Ishikawa (cell line): ENCODE data around the gene CDH2.

ENCODE experiments used
- CEBPB ChIP-seq: IDR thresholded peaks from 2 replicates; pipeline ENCODE4 v1.6.1; 2012
- CREB1 ChIP-seq: IDR thresholded peaks from 2 replicates; pipeline ENCODE4 v1.6.1; 2012; ENCODE audit warnings: low read depth
- EGR1 ChIP-seq: IDR thresholded peaks from 2 replicates; pipeline ENCODE4 v1.6.1; 2012
- EP300 ChIP-seq: IDR thresholded peaks from 2 replicates; pipeline ENCODE4 v1.6.1; 2012; ENCODE audit warnings: borderline replicate concordance
- FOXM1 ChIP-seq: IDR thresholded peaks from 2 replicates; pipeline ENCODE4 v1.6.1; 2012; ENCODE audit warnings: low read depth, borderline replicate concordance
- NFIC ChIP-seq: IDR thresholded peaks from 2 replicates; pipeline ENCODE4 v1.6.1; 2012
- RAD21 ChIP-seq: IDR thresholded peaks from 2 replicates; pipeline ENCODE4 v1.6.1; 2012; ENCODE audit warnings: low read depth
- TAF1 ChIP-seq: IDR thresholded peaks from 2 replicates; pipeline ENCODE4 v1.6.1; 2012; ENCODE audit warnings: low read depth, mild to moderate bottlenecking
- TCF12 ChIP-seq: IDR thresholded peaks from 2 replicates; pipeline ENCODE4 v1.6.1; 2012; ENCODE audit warnings: low read depth
- TEAD4 ChIP-seq: IDR thresholded peaks from 2 replicates; pipeline ENCODE4 v1.6.1; 2012
- YY1 ChIP-seq: IDR thresholded peaks from 2 replicates; pipeline ENCODE4 v1.6.1; 2012; ENCODE audit warnings: low read depth
- ZBTB7A ChIP-seq: IDR thresholded peaks from 2 replicates; pipeline ENCODE4 v1.6.1; 2012; ENCODE audit warnings: low read depth
- TF ChIP-seq, protein P1 (sequence below): IDR thresholded peaks from 2 replicates; pipeline ENCODE4 v1.6.1; 2012
- TF ChIP-seq, protein P2 (sequence below): IDR thresholded peaks from 2 replicates; pipeline ENCODE4 v1.6.1; 2012
- TF ChIP-seq, protein P3 (sequence below): IDR thresholded peaks from 2 replicates; pipeline ENCODE4 v1.6.1; 2012; ENCODE audit warnings: low read depth, mild to moderate bottlenecking

CDH2 gene

DNA sequence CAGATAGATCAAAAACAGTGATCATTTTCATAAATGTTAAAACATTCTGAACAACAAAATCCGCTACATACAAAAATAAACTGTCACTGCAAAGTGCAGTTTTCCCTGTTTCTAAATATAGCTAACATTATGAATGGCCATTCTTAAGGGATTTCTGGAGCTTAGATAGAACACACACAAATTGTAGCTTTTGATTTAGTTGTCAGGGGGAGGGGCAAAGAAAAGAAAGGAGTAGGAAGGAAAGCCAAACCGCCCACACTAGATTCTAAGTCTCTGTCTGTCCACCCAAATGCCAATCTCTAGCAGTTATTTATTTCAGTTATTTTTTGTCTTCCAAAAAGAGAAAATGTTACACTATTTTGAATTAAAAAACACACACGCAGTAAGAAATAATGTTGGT, 182.4 kb downstream of the CDH2 start:
- TF ChIP-seq TCF12: no peak
- TF ChIP-seq ZBTB7A: no peak
- no peak for TF ChIP-seq YY1
- TF ChIP-seq EP300: no peak

DNA sequence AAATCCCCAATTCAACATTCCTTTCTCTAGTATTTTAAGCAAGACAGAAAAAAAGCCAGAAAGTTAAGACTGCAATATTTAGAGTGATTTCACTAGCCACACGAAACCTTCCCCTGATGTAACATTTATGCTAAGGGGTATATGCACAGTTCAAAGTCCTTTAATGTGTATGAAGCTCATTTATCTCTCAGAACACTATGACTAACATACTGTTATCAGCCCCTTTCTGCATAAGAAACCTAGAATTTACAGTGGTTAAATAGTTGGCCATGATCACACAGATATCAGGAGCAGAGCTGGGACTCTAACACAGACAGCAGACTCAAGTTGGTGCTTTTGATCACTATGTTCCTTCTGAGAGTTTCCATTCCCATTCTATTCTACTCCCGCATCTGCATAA, 185.5 kb downstream of the CDH2 start:
- TF ChIP-seq CEBPB (no peak), TCF12 (no peak), TEAD4 (no peak), ZBTB7A (no peak), TAF1 (no peak), RAD21 (no peak), NFIC (no peak), FOXM1 (no peak), CREB1 (no peak), YY1 (no peak), EGR1 (no peak), EP300 (no peak)
- TF ChIP-seq, protein P1, sequence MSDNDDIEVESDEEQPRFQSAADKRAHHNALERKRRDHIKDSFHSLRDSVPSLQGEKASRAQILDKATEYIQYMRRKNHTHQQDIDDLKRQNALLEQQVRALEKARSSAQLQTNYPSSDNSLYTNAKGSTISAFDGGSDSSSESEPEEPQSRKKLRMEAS: no peak
- TF ChIP-seq, protein P2, sequence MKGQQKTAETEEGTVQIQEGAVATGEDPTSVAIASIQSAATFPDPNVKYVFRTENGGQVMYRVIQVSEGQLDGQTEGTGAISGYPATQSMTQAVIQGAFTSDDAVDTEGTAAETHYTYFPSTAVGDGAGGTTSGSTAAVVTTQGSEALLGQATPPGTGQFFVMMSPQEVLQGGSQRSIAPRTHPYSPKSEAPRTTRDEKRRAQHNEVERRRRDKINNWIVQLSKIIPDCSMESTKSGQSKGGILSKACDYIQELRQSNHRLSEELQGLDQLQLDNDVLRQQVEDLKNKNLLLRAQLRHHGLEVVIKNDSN: no peak
- TF ChIP-seq, protein P3, sequence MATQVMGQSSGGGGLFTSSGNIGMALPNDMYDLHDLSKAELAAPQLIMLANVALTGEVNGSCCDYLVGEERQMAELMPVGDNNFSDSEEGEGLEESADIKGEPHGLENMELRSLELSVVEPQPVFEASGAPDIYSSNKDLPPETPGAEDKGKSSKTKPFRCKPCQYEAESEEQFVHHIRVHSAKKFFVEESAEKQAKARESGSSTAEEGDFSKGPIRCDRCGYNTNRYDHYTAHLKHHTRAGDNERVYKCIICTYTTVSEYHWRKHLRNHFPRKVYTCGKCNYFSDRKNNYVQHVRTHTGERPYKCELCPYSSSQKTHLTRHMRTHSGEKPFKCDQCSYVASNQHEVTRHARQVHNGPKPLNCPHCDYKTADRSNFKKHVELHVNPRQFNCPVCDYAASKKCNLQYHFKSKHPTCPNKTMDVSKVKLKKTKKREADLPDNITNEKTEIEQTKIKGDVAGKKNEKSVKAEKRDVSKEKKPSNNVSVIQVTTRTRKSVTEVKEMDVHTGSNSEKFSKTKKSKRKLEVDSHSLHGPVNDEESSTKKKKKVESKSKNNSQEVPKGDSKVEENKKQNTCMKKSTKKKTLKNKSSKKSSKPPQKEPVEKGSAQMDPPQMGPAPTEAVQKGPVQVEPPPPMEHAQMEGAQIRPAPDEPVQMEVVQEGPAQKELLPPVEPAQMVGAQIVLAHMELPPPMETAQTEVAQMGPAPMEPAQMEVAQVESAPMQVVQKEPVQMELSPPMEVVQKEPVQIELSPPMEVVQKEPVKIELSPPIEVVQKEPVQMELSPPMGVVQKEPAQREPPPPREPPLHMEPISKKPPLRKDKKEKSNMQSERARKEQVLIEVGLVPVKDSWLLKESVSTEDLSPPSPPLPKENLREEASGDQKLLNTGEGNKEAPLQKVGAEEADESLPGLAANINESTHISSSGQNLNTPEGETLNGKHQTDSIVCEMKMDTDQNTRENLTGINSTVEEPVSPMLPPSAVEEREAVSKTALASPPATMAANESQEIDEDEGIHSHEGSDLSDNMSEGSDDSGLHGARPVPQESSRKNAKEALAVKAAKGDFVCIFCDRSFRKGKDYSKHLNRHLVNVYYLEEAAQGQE: no peak

DNA sequence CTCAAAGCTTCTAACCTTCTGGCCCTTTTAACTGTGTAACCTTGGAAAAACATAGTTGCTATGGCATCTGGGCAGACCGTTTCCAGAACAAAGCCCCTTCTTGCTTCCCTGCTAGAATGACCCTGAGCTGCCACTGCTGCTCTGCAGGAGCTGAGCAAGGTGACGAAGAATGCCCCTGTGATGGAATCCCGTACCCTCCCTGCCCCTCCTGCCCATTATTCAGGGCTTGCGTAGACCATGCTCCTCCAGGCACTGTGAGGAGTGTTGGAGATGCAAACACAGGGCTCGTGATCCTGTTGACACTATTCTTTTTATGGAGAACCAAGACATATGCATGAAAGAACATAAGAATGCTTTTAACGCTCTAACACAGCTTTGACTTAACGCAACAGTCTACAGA, 191.1 kb downstream of the CDH2 start:
- no peak for TF ChIP-seq TAF1
- TF ChIP-seq YY1: no peak
- TF ChIP-seq RAD21: no peak

DNA sequence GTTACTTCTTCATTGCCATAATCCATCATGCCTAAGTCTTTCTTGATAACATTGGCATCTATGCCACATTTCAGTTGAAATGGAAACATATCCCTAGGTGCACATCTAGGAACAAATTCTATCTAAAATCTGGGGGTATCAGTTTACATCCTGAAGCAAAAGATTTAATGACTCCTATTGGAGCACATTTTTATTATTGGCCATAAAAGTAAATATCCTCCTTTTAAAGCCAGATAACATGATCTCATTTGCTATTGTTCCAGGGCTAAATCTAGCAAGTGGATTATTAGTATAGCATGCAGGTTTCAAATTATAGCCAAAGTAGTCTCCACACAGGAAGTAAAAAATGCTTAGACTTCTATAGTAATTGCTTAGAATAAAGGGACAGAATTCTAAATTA, 193.2 kb downstream of the CDH2 start:
- TF ChIP-seq EP300 (no peak), TCF12 (no peak), TEAD4 (no peak), EGR1 (no peak), YY1 (no peak), CREB1 (no peak), TAF1 (no peak), CEBPB (no peak), ZBTB7A (no peak), NFIC (no peak), FOXM1 (no peak), RAD21 (no peak)
- TF ChIP-seq, protein P3: no peak
- TF ChIP-seq, protein P1: no peak
- TF ChIP-seq, protein P2: no peak

DNA sequence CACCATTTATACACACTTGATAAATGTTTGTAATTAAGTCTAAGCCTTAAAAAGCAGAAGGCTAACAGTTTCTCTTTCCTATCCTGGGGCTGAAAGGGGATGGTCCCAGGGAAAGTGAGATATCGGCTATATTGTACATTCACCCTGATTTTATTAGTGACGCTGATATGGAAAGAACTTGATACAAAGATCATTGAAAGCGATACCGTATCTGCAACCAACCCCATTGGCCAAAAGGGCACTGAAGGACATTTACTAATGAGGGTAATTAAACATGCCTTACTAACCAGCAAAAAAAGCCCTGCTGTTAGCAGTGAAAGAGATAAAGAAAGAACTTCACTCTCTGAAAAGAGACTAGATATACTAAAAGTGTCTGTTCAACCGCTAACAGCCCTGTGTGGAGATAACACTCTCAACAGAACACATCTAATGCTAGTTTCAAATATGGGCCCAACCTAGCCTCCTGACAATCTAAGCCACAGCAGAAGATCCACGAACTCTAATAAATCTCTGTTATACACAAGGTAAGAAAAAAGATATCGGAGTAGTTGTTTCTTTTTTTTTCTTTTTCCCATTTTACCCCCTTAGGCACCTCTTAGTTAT, 200.0 kb downstream of the CDH2 start:
- TF ChIP-seq EGR1 (no peak), CREB1 (no peak), ZBTB7A (no peak), YY1 (no peak), FOXM1 (no peak), TCF12 (no peak), CEBPB (no peak), TEAD4 (no peak), TAF1 (no peak), RAD21 (no peak), NFIC (no peak), EP300 (no peak)
- TF ChIP-seq, protein P3: no peak
- TF ChIP-seq, protein P1: no peak
- TF ChIP-seq, protein P2: no peak
